K562 (cell line): ENCODE data around the gene DNMBP. TPM values are rescaled to one million over a fixed set of nuclear protein-coding genes. Genes with fewer than 3 reads are reported as not detected.

Experiments
- ATAC-seq: fragments of 200-7000 bp; cut with Tn5 transposase; 3 replicates; pipeline ENCODE4 v1.9.1; 2020; ENCODE audit warnings: moderate library complexity
- BruUV-seq: library from RNA; stranded (reverse); fragments of 400-500 nt; replicated peaks from 2 replicates; lab custom pipeline; 2021; lab: Mats Ljungman, UMichigan
- CTCF ChIA-PET: fragments of 300-600 bp; formaldehyde crosslinking; extraction: SDS; loops from one replicate; lab custom pipeline; 2021; ENCODE audit warnings: low intra/inter-chr PET ratio; lab: Yijun Ruan, JAX
- POLR2A ChIA-PET: fragments of 300-600, 350-650 bp; sonication (Branson Sonifier 250); formaldehyde crosslinking; extraction: SDS; loops from one replicate; lab custom pipeline; 2021; ENCODE audit warnings: antibody characterized with exemption, inconsistent platforms; lab: Yijun Ruan, JAX
- DNase-seq, 4 experiments: peaks; one replicate each; pipeline versions ENCODE4 v3.0.0 to v3.0.0-alpha.2; 2011 to 2018; ENCODE audit warnings: low spot score in 3 of 4, mixed read lengths in 3 of 4; ENCODE audit errors: extremely low read depth in 1 of 4
- FAIRE-seq: peaks from 2 replicates; lab custom pipeline; 2011; peaks lifted over from hg19 to GRCh38; lab: Jason Lieb, UNC
- H2AFZ ChIP-seq: 2 replicates; pipeline ENCODE4 v1.6.0; 2011; ENCODE audit warnings: low read depth, low read length, control low read depth, inconsistent platforms
- H3K27ac ChIP-seq: fragments of 200-600 bp; 3 replicates; pipeline ENCODE4 v1.8.0; 2011; ENCODE audit warnings: low read depth, mild to moderate bottlenecking, control low read depth, inconsistent platforms, low read length, moderate library complexity, mixed read lengths; ENCODE audit errors: extremely low read depth
- H3K27me3 ChIP-seq, 2 experiments: fragments of 300-600 bp in 1 of 2; 2 replicates in 1 of 2; 3 replicates in 1 of 2; pipeline versions ENCODE4 v1.6.0 to v1.8.0; 2011; ENCODE audit warnings: inconsistent platforms in 2 of 2, low read length in 2 of 2, mild to moderate bottlenecking in 1 of 2, mixed read lengths in 1 of 2, moderate library complexity in 1 of 2; ENCODE audit not compliant: control insufficient read depth in 2 of 2, insufficient read depth in 2 of 2
- H3K36me3 ChIP-seq: fragments of 300-600 bp; 3 replicates; pipeline ENCODE4 v1.8.0; 2011; ENCODE audit warnings: mild to moderate bottlenecking, low read length, inconsistent platforms; ENCODE audit not compliant: control insufficient read depth, insufficient read depth
- H3K4me1 ChIP-seq, 2 experiments: fragments of 200-600 bp in 1 of 2; replicated peaks in 1 of 2; 2 replicates in 1 of 2; 3 replicates in 1 of 2; pipeline versions ENCODE4 v1.5.1 to v1.8.0; 2011; ENCODE audit warnings: inconsistent platforms in 2 of 2, low read length in 2 of 2, mild to moderate bottlenecking in 1 of 2, mixed read lengths in 1 of 2, moderate library complexity in 1 of 2; ENCODE audit not compliant: control insufficient read depth in 2 of 2, insufficient read depth in 2 of 2
- H3K4me2 ChIP-seq: 2 replicates; pipeline ENCODE4 v1.6.1; 2011; ENCODE audit warnings: low read length, control low read depth, inconsistent platforms, mixed read lengths; ENCODE audit not compliant: insufficient read depth
- H3K4me3 ChIP-seq: fragments of 200-600 bp; sonication (generic), shearing (Covaris generic); 2 replicates; pipeline ENCODE4 v1.5.1; 2016; ENCODE audit warnings: control low read depth, inconsistent platforms
- H3K79me2 ChIP-seq: fragments of 200-600 bp; 3 replicates; pipeline ENCODE4 v1.8.0; 2011; ENCODE audit warnings: low read length, inconsistent platforms; ENCODE audit not compliant: control insufficient read depth, insufficient read depth
- H3K9ac ChIP-seq, 2 experiments: 2 replicates each; pipeline versions ENCODE4 v1.6.0 to v1.6.1; 2011; ENCODE audit warnings: low read depth in 2 of 2, low read length in 2 of 2, control low read depth in 1 of 2, inconsistent platforms in 1 of 2, mild to moderate bottlenecking in 1 of 2, mixed read lengths in 1 of 2; ENCODE audit not compliant: insufficient read depth in 1 of 2
- H3K9me1 ChIP-seq: one replicate; pipeline ENCODE4 v1.6.0; 2011; ENCODE audit warnings: inconsistent platforms, mild to moderate bottlenecking, low read length, moderate library complexity; ENCODE audit not compliant: control insufficient read depth, insufficient read depth
- H3K9me3 ChIP-seq: replicated peaks from 2 replicates; pipeline ENCODE4 v1.5.1; 2011; ENCODE audit warnings: low read depth, low read length, inconsistent platforms; ENCODE audit not compliant: control insufficient read depth, insufficient read depth
- H4K20me1 ChIP-seq: replicated peaks from 2 replicates; pipeline ENCODE4 v1.6.1; 2011; ENCODE audit warnings: low read length, inconsistent platforms, mixed read lengths; ENCODE audit not compliant: control insufficient read depth, insufficient read depth
- CBX2 ChIP-seq: fragments of 200-600 bp; sonication (generic); IDR thresholded peaks from one replicate; pipeline ENCODE4 v1.6.1; 2012; ENCODE audit warnings: mild to moderate bottlenecking, low read length, inconsistent platforms; ENCODE audit not compliant: insufficient read depth, poor library complexity, severe bottlenecking
- CBX3 ChIP-seq, 2 experiments: IDR thresholded peaks; 1 replicate in 1 of 2; 2 replicates in 1 of 2; pipeline ENCODE4 v1.6.1; 2012; ENCODE audit warnings: inconsistent platforms in 2 of 2, low read length in 2 of 2, borderline replicate concordance in 1 of 2, control low read depth in 1 of 2
- GABPA ChIP-seq: fragments of 200-800 bp; sonication (Bioruptor generic); conservative IDR thresholded peaks from 2 replicates; pipeline ENCODE4 v1.6.1; 2016; ENCODE audit warnings: low read depth, missing genetic modification characterization, missing compliant biosample characterization
- HDAC1 ChIP-seq, 2 experiments: fragments of 450-650 bp; IDR thresholded peaks; 2 replicates each; pipeline ENCODE4 v1.6.1; 2016 to 2017; ENCODE audit warnings: inconsistent platforms in 1 of 2, mild to moderate bottlenecking in 1 of 2, moderate library complexity in 1 of 2
- HMG20B ChIP-seq: fragments of 250-450 bp; sonication (Bioruptor Pico); IDR thresholded peaks from 2 replicates; pipeline ENCODE4 v1.5.0; 2021; ENCODE audit warnings: mild to moderate bottlenecking
- KAT2B ChIP-seq: IDR thresholded peaks from one replicate; pipeline ENCODE4 v1.6.1; 2012; ENCODE audit warnings: low read depth, mild to moderate bottlenecking, control low read depth, inconsistent platforms, low read length, moderate library complexity
- KDM1A ChIP-seq, 2 experiments: fragments of 450-650 bp; IDR thresholded peaks; 2 replicates each; pipeline ENCODE4 v1.6.1; 2016; ENCODE audit warnings: mild to moderate bottlenecking in 2 of 2
- NCOA1 ChIP-seq: fragments of 450-650 bp; IDR thresholded peaks from 2 replicates; pipeline ENCODE4 v1.6.1; 2016; ENCODE audit warnings: low read depth
- NONO ChIP-seq, 2 experiments: fragments of 200-400 bp in 1 of 2; fragments of 450-650 bp in 1 of 2; formaldehyde crosslinking in 1 of 2; IDR thresholded peaks; 2 replicates each; pipeline ENCODE4 v1.6.1; 2017; ENCODE audit warnings: low read depth in 2 of 2, mild to moderate bottlenecking in 2 of 2, moderate library complexity in 2 of 2, low read length in 1 of 2
- PHF21A ChIP-seq: fragments of 450-650 bp; IDR thresholded peaks from 2 replicates; pipeline ENCODE4 v1.6.1; 2017; ENCODE audit warnings: low read depth, borderline replicate concordance
- PHTF2 ChIP-seq: fragments of 250-450 bp; sonication (Bioruptor Pico); IDR thresholded peaks from 2 replicates; pipeline ENCODE4 v1.5.0; 2021; ENCODE audit warnings: mild to moderate bottlenecking
- RNF2 ChIP-seq: sonication (generic); IDR thresholded peaks from 2 replicates; pipeline ENCODE4 v1.6.1; 2016
- SIX5 ChIP-seq, 2 experiments: IDR thresholded peaks; 2 replicates each; pipeline ENCODE4 v1.6.1; 2011; ENCODE audit warnings: low read length in 2 of 2, borderline replicate concordance in 1 of 2, low read depth in 1 of 2, mild to moderate bottlenecking in 1 of 2, moderate library complexity in 1 of 2; ENCODE audit not compliant: insufficient read depth in 1 of 2
- SMAD3 ChIP-seq: fragments of 450-650 bp; formaldehyde crosslinking; conservative IDR thresholded peaks from 2 replicates; pipeline ENCODE4 v1.4.0; 2020; ENCODE audit warnings: mild to moderate bottlenecking
- TAF1 ChIP-seq: IDR thresholded peaks from 2 replicates; pipeline ENCODE4 v1.6.1; 2011; ENCODE audit warnings: mild to moderate bottlenecking, low read length, moderate library complexity; ENCODE audit not compliant: insufficient read depth, control insufficient read depth, severe bottlenecking; ENCODE audit errors: extremely low read depth
- TAF15 ChIP-seq: fragments of 200-400 bp; formaldehyde crosslinking; IDR thresholded peaks from 2 replicates; pipeline ENCODE4 v1.6.1; 2017; ENCODE audit warnings: mild to moderate bottlenecking, low read depth, low read length, moderate library complexity
- TBL1XR1 ChIP-seq, 2 experiments: IDR thresholded peaks; 2 replicates each; pipeline ENCODE4 v1.6.1; 2012; ENCODE audit warnings: improper control_type of control experiment in 2 of 2, low read length in 2 of 2, mild to moderate bottlenecking in 1 of 2
- ZNF316 ChIP-seq: fragments of 450-650 bp; IDR thresholded peaks from 2 replicates; pipeline ENCODE4 v1.6.1; 2016
- ZNF766 ChIP-seq: fragments of 200-800 bp; sonication (Bioruptor generic); conservative IDR thresholded peaks from 2 replicates; pipeline ENCODE4 v1.6.1; 2016; ENCODE audit warnings: missing genetic modification characterization, missing compliant biosample characterization
- WGBS: fragments of 100-300 bp; shearing (Covaris generic); methylation state at CpG from one replicate; pipeline ENCODE4 v1.1.6; 2016; ENCODE audit warnings: low coverage, mixed read lengths; ENCODE audit not compliant: insufficient coverage; ENCODE audit errors: missing lambda C conversion rate; 5-methylcytosine and 5-hydroxymethylcytosine counted together
- in situ Hi-C: fragments of 300-500 bp; cut with MboI; formaldehyde crosslinking; loops from 4 replicates; pipeline ENCODE4 v1.15.0; 2018; ENCODE audit warnings: inconsistent platforms, mixed read lengths
- intact Hi-C: fragments of 100-400 bp; cut with micrococcal nuclease; formaldehyde crosslinking; loops from 2 replicates; pipeline ENCODE4 v1.14.2; 2022
- polyA plus RNA-seq, 8 experiments: library from polyadenylated mRNA; depleted of rRNA in 4 of 8; stranded (reverse) in 5 of 8; unstranded in 3 of 8; fragments of >200 nt; fragmentation: Nextera tagmentation in 2 of 8; fragmentation: Illumina TruSeq in 1 of 8; extraction: Ambion mirVana in 2 of 8; extraction: Trizol in 1 of 8; gene quantifications; 2 replicates each; pipeline versions ENCODE4 v1.2.1 to v1.2.3, GENCODE V29; 2011 to 2014; ENCODE audit warnings: inconsistent platforms in 1 of 8, missing spikeins in 1 of 8
- total RNA-seq, 7 experiments: library from RNA; depleted of rRNA in 6 of 7; stranded (reverse); fragments of >200 nt in 6 of 7; fragmentation: Illumina TruSeq in 2 of 7; extraction: Trizol in 2 of 7; gene quantifications; 2 replicates each; pipeline versions ENCODE4 v1.2.1 to v1.2.3, GENCODE V29; 2011 to 2021; ENCODE audit warnings: low replicate concordance in 1 of 7
- TF ChIP-seq, protein P1 (sequence below): sonication (generic); formaldehyde crosslinking; IDR thresholded peaks from 2 replicates; pipeline ENCODE4 v1.8.1; 2022; ENCODE audit warnings: missing genetic modification reagents
- TF ChIP-seq, protein P2 (sequence below): fragments of 150-350 bp; conservative IDR thresholded peaks from 2 replicates; pipeline ENCODE4 v1.6.1; 2014; ENCODE audit warnings: low read length

The DNMBP gene
- total and polyA plus RNA-seq, 9 of the 15 experiments (the other 6 are each of a cell fraction or from before 2014, with no cell fraction given): 0.83 to 3.7 (median 2.2) TPM

DNA sequence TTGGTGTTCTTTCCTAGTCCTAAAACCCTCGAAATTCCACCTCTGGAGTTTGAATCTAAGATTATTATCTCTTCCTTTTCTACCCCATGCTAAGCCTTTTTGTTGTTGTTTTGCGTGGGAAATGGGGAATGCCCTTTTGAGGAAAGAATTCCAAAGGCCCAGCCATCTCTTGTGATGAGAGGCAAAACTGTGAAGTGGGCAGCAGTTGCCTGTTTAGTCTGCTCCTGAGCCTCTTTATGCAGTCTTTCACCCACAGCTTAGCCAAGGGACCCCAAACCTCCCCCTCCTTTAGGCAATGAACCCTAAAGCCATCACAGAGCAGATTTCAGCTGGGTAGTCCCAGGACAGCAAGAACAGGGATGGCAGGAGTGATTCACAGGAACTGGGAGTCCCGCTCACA is 95.5 kb downstream of the DNMBP start (continued):
- TF ChIP-seq GABPA (no peak), NCOA1 (no peak), CBX3 (IDR thresholded peaks at IDR 0.05; ENCODE audit: borderline replicate concordance in 1 of 2, low read length in 2 of 2) (no peak), CBX2 (no peak), PHF21A (no peak)

DNA sequence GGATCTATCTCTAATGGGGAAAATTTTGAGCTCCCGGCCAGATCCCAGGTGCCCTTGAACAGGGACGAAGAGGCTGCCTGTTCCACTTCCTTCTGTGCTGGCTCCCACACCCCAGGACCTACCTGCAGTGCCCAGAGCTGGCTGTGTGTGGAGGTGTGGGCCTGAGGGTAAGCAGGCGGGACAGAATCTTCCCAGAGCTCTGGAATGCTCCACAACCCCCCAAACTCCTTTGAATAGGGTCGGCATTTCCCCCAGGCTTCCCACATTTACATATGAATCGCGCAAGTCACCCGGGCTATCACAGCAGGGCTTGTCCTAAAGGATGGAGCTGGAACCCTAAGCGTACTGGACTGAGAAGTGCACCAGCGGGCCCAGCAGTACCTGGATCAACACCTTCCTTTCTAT is 95.9 kb downstream of the DNMBP start:
- FAIRE-seq: no peak

More for the DNA sequence above, 95.9 kb downstream of the DNMBP start:
- Histone ChIP-seq H3K9ac (no peak overlapping the region; a peak in 1 of 4 replicates), H3K9me3 (no peaks in the 10 kb centered on the region), H3K27ac (no peak overlapping the region), H3K4me3 (no peak overlapping the region), H3K4me1 (no peaks in the 10 kb centered on the region), H4K20me1 (no peaks in the 10 kb centered on the region), H3K9me1 (no peaks in the 10 kb centered on the region), H3K4me2 (no peak overlapping the region), H3K27me3 (no peaks in the 10 kb centered on the region), H3K36me3 (no peaks in the 10 kb centered on the region), H2AFZ (no peak overlapping the region), H3K79me2 (no peaks in the 10 kb centered on the region)
- whole genome bisulfite sequencing: 69% methylated on average over 3 of the region's 9 CpGs
- no peak for DNase-seq
- TF ChIP-seq TBL1XR1 (IDR thresholded peaks at IDR 0.05; ENCODE audit: low read length in 2 of 2) (no peak), NONO (IDR thresholded peaks at IDR 0.05; ENCODE audit: low read depth in 2 of 2, low read length in 1 of 2) (no peak), SIX5 (IDR thresholded peaks at IDR 0.05; ENCODE audit: borderline replicate concordance in 1 of 2, insufficient read depth in 1 of 2, low read depth in 1 of 2, low read length in 2 of 2) (no peak), TAF1 (no peak), HDAC1 (IDR thresholded peaks at IDR 0.05) (no peak), TAF15 (no peak), HMG20B (no peak), PHTF2 (CRISPR knock-in tag) (no peak), KDM1A (IDR thresholded peaks at IDR 0.05) (no peak), KAT2B (no peak), ZNF316 (no peak), RNF2 (no peak), SMAD3 (CRISPR knock-in tag) (no peak), ZNF766 (no peak)
- TF ChIP-seq, protein P1, sequence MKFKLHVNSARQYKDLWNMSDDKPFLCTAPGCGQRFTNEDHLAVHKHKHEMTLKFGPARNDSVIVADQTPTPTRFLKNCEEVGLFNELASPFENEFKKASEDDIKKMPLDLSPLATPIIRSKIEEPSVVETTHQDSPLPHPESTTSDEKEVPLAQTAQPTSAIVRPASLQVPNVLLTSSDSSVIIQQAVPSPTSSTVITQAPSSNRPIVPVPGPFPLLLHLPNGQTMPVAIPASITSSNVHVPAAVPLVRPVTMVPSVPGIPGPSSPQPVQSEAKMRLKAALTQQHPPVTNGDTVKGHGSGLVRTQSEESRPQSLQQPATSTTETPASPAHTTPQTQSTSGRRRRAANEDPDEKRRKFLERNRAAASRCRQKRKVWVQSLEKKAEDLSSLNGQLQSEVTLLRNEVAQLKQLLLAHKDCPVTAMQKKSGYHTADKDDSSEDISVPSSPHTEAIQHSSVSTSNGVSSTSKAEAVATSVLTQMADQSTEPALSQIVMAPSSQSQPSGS: no peak
- TF ChIP-seq, protein P2, sequence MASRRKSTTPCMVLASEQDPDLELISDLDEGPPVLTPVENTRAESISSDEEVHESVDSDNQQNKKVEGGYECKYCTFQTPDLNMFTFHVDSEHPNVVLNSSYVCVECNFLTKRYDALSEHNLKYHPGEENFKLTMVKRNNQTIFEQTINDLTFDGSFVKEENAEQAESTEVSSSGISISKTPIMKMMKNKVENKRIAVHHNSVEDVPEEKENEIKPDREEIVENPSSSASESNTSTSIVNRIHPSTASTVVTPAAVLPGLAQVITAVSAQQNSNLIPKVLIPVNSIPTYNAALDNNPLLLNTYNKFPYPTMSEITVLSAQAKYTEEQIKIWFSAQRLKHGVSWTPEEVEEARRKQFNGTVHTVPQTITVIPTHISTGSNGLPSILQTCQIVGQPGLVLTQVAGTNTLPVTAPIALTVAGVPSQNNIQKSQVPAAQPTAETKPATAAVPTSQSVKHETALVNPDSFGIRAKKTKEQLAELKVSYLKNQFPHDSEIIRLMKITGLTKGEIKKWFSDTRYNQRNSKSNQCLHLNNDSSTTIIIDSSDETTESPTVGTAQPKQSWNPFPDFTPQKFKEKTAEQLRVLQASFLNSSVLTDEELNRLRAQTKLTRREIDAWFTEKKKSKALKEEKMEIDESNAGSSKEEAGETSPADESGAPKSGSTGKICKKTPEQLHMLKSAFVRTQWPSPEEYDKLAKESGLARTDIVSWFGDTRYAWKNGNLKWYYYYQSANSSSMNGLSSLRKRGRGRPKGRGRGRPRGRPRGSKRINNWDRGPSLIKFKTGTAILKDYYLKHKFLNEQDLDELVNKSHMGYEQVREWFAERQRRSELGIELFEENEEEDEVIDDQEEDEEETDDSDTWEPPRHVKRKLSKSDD: no peak
- ChIA-PET POLR2A (interaction anchor here (1.0 kb wide), 1 partner anchor 11 kb away, joined by 3 read pairs; no protein-coding TSS in a partner anchor), CTCF (no interaction called here)
- ATAC-seq: no peak
- intact Hi-C loops: no loop called here
- in situ Hi-C loops: no loop called here
- BruUV-seq: no TSS peak
